NOMO-1 (cell line): Measurements from ENCODE around the gene CYP2A7.
A peak's percentile ranks its signal among the peaks of the same experiment; 100 is the strongest.
"Not testable (repeated sequence)": the region's sequence is repeated elsewhere in the genome, so short reads cannot be mapped to it uniquely, and the experiment has no call there.

Source experiments
- DNase-seq, 2 experiments: peaks; one replicate each; lab custom pipeline; 2025; ENCODE audit not compliant: unreplicated experiment in 2 of 2; lab: John Stamatoyannopoulos, UW

The CYP2A7 gene

GRCh38 chr19:40899964-40900363 lies 17.9 kb upstream of the CYP2A7 start:
- DNase-seq, result peak; percentile 66 to 79

- not testable (repeated sequence) for DNase-seq
Observed at GRCh38 chr19:40896843-40897789, 15.1 kb upstream of the CYP2A7 start.

GRCh38 chr19:40896418-40896796 lies 14.4 kb upstream of the CYP2A7 start:
- DNase-seq, result no peak

- DNase-seq, result no peak
Observed at GRCh38 chr19:40893112-40893511, 11.1 kb upstream of the CYP2A7 start.

GRCh38 chr19:40889366-40889765 lies 7.3 kb upstream of the CYP2A7 start:
- DNase-seq, result no peak

GRCh38 chr19:40888191-40888590 lies 6.2 kb upstream of the CYP2A7 start:
- DNase-seq, result no peak

GRCh38 chr19:40884187-40884931 lies 2.3 kb upstream of the CYP2A7 start:
- not testable (repeated sequence) for DNase-seq

- not testable (repeated sequence) for DNase-seq
Observed at GRCh38 chr19:40879349-40879748, 2.7 kb downstream of the CYP2A7 start.

GRCh38 chr19:40875526-40875951 lies 6.5 kb downstream of the CYP2A7 start:
- peak; percentile 50 to 59 for DNase-seq

GRCh38 chr19:40874874-40875273 lies 7.2 kb downstream of the CYP2A7 start:
- not testable (repeated sequence) for DNase-seq

- DNase-seq, result not testable (repeated sequence)
Observed at GRCh38 chr19:40873873-40874272, 8.2 kb downstream of the CYP2A7 start.

GRCh38 chr19:40872209-40872608 lies 9.8 kb downstream of the CYP2A7 start:
- DNase-seq, result no peak

GRCh38 chr19:40867701-40868100 lies 14.3 kb downstream of the CYP2A7 start:
- no peak for DNase-seq

- peak in 1 of 2 experiments; percentile 5 for DNase-seq
Observed at GRCh38 chr19:40864739-40865496, 17.1 kb downstream of the CYP2A7 start.

- no peak for DNase-seq
Observed at GRCh38 chr19:40862785-40863184, 19.2 kb downstream of the CYP2A7 start.

- DNase-seq, result no peak
Observed at GRCh38 chr19:40862333-40862732, 19.7 kb downstream of the CYP2A7 start.

GRCh38 chr19:40858109-40858508 lies 23.9 kb downstream of the CYP2A7 start:
- no peak for DNase-seq

- not testable (repeated sequence) for DNase-seq
Observed at GRCh38 chr19:40852467-40853152, 29.4 kb downstream of the CYP2A7 start.

- DNase-seq, result not testable (repeated sequence)
Observed at GRCh38 chr19:40850277-40850676, 31.8 kb downstream of the CYP2A7 start, which contains the start of gene CYP2A6. TSS of gene CYP2A6 (minus strand) at chr19:40850447. CDS start at chr19:40850426, 21 bp downstream.

GRCh38 chr19:40846722-40847121 lies 35.3 kb downstream of the CYP2A7 start:
- not testable (repeated sequence) for DNase-seq
